ENCODE results near the gene ESCO1.

The ESCO1 gene

GRCh38 chr18:21575656-21576055 is 24.8 kb downstream of the ESCO1 start:
- in situ Hi-C loops (cut with MboI; ENCODE audit: low sequenced_read_pairs, unreplicated experiment) = no loop called here
- no peak for DNase-seq (ENCODE audit: low spot score)
- no peak for TF ChIP-seq CTCF (IDR thresholded peaks at IDR 0.05; ENCODE audit: borderline replicate concordance, control extremely low read depth, extremely low read depth, insufficient read depth, missing control alignments)

DNA sequence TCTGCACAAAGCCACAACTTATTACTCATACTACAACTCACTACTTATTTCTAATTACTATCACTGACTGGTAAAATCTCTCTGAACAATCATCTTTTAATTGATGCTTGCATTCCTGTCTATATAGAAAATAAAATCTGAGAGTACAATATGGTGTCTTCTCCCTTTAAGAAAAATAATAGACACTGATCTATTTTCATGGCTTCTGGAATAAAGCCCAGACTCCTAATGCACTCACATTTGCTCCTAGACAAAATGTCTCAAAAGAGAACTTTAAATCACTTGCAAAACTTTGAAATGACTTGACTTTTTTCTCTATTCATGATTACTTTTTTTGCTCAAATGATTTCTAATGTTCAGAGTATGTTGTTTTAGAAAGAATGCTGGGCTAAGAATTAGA is 28.7 kb downstream of the ESCO1 start:
- no peak for DNase-seq (ENCODE audit: low spot score)
- in situ Hi-C loops (cut with MboI; ENCODE audit: low sequenced_read_pairs, unreplicated experiment) = no loop called here
- TF ChIP-seq CTCF (IDR thresholded peaks at IDR 0.05; ENCODE audit: borderline replicate concordance, control extremely low read depth, extremely low read depth, insufficient read depth, missing control alignments) = no peak

GRCh38 chr18:21559195-21559594 is 41.3 kb downstream of the ESCO1 start:
- no peak for TF ChIP-seq CTCF (IDR thresholded peaks at IDR 0.05; ENCODE audit: borderline replicate concordance, control extremely low read depth, extremely low read depth, insufficient read depth, missing control alignments)
- in situ Hi-C loops (cut with MboI; ENCODE audit: low sequenced_read_pairs, unreplicated experiment) = no loop called here
- DNase-seq (ENCODE audit: low spot score) = no peak

DNA sequence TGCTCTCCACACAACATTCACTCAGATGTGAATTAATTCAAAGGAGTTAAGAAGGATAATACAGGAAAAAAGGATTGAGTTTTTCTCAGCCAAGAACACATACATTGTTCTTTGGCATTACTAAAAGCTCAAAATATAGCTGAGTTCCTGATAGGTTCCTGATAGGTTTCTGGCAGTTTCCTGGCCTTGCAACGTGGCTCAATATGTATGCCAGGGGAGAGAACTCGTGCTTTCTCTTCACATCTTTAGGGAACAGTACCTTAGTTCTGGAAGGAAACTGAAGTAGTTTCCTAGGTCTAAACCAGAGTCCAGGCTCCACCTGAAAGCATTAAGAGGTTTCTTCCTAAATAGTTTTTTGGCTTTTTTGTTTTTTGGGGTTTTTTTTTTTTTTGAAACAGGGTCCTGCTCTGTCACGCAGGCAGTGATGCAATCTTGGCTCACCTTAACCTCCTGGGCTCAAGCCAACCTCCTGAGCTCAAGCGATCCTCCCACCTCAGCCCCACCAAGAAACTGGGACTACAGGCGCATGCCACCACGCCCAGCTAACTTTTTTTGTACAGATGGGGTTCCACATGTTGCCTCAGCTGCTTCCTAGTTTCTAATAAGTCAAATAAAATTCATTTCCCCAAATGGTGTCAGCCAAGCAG is 42.8 kb downstream of the ESCO1 start:
- DNase-seq (ENCODE audit: low spot score) = no peak
- in situ Hi-C loops (cut with MboI; ENCODE audit: low sequenced_read_pairs, unreplicated experiment) = no loop called here
- no peak for TF ChIP-seq CTCF (IDR thresholded peaks at IDR 0.05; ENCODE audit: borderline replicate concordance, control extremely low read depth, extremely low read depth, insufficient read depth, missing control alignments)

DNA sequence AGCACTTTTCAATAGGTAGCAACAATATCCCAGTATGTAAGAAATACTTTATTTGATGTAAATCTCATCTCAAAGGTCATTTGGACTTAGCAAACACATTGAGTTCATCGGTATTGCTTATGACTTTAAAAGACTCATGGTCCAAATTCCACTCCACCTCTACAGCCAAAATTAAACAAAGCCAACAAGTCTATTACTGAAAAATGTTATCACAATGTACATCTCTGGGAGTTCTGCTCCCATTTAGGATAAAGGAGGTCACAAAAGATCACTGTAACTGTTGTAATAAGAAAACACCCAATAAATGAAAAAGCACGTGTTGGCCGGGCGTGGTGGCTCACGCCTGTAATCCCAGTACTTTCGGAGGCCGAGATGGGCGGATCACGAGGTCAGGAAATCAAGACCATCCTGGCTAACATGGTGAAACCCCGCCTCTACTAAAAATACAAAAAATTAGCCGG is 50.0 kb downstream of the ESCO1 start:
- in situ Hi-C loops (cut with MboI; ENCODE audit: low sequenced_read_pairs, unreplicated experiment) = no loop called here
- DNase-seq (ENCODE audit: low spot score) = no peak
- TF ChIP-seq CTCF (IDR thresholded peaks at IDR 0.05; ENCODE audit: borderline replicate concordance, control extremely low read depth, extremely low read depth, insufficient read depth, missing control alignments) = no peak

DNA sequence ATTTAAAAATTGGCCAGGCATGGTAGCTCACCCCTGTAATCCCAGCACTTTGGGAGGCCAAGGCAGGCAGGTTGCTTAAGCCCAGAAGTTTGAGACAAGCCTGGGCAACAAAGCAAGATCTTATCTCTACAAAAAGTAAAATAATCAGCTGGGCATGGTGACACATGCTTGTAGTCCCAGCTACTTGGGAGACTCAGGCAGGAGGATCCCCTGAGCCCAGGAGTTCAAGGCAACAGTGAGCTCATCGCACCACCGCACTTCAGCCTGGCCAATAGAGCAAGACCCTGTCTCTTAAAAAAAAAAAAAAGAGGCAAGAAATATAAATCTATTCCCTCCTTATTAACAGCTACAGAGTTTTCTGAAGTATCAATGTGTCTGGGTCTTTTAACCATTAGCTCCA is 51.9 kb downstream of the ESCO1 start:
- no peak for TF ChIP-seq CTCF (IDR thresholded peaks at IDR 0.05; ENCODE audit: borderline replicate concordance, control extremely low read depth, extremely low read depth, insufficient read depth, missing control alignments)
- in situ Hi-C loops (cut with MboI; ENCODE audit: low sequenced_read_pairs, unreplicated experiment) = no loop called here
- DNase-seq (ENCODE audit: low spot score) = no peak

All from GM13976 (cell line).